GM21723 (cell line): Measurements from ENCODE around the gene TMEM63A.

Experiments used
- ATAC-seq: cut with Tn5 transposase; IDR thresholded peaks from one replicate; pipeline ENCODE4 v1.9.1; 2021; ENCODE audit warnings: mild to moderate bottlenecking, moderate library complexity; ENCODE audit not compliant: unreplicated experiment

The TMEM63A gene

GRCh38 chr1:225868631-225869330 lies 13.4 kb downstream of the TMEM63A start:
- no peak for ATAC-seq

- no peak for ATAC-seq
These were observed 15.2 kb downstream of the TMEM63A start for GRCh38 chr1:225866981-225867380.

- peak; percentile 68 for ATAC-seq
These were observed 15.9 kb downstream of the TMEM63A start for GRCh38 chr1:225866061-225866837.

- peak; percentile 17 for ATAC-seq
These were observed 16.7 kb downstream of the TMEM63A start for GRCh38 chr1:225865514-225865913.

- ATAC-seq, result no peak
These were observed 19.0 kb downstream of the TMEM63A start for GRCh38 chr1:225863167-225863566.

- no peak for ATAC-seq
These were observed 19.6 kb downstream of the TMEM63A start for GRCh38 chr1:225862581-225862950.

GRCh38 chr1:225861834-225862580 lies 20.2 kb downstream of the TMEM63A start:
- no peak for ATAC-seq

GRCh38 chr1:225860876-225861441 lies 21.2 kb downstream of the TMEM63A start:
- no peak for ATAC-seq

- ATAC-seq, result no peak
These were observed 22.1 kb downstream of the TMEM63A start for GRCh38 chr1:225860107-225860506.

- no peak for ATAC-seq
These were observed 23.0 kb downstream of the TMEM63A start for GRCh38 chr1:225859151-225859550.

GRCh38 chr1:225857256-225857655 lies 24.9 kb downstream of the TMEM63A start:
- no peak for ATAC-seq

GRCh38 chr1:225855503-225856300 lies 26.5 kb downstream of the TMEM63A start:
- ATAC-seq, result no peak

- ATAC-seq, result no peak
These were observed 28.7 kb downstream of the TMEM63A start for GRCh38 chr1:225853441-225853840.

GRCh38 chr1:225852413-225853124 lies 29.6 kb downstream of the TMEM63A start:
- ATAC-seq, result no peak

- ATAC-seq, result peak; percentile 53
These were observed 30.4 kb downstream of the TMEM63A start for GRCh38 chr1:225851805-225852204.

- ATAC-seq, result no peak
These were observed 31.8 kb downstream of the TMEM63A start for GRCh38 chr1:225850370-225850769.

GRCh38 chr1:225849925-225850324 lies 32.3 kb downstream of the TMEM63A start:
- ATAC-seq, result no peak

GRCh38 chr1:225848030-225848955 lies 33.9 kb downstream of the TMEM63A start:
- peak; percentile 76 for ATAC-seq

GRCh38 chr1:225847610-225848009 lies 34.6 kb downstream of the TMEM63A start:
- ATAC-seq, result peak; percentile 5
